Measurements from ENCODE around the gene ARSI.

The ARSI gene

GRCh38 chr5:150306775-150307174, 4.1 kb upstream of the ARSI start:
- DNase-seq, result no peak
- Mint-ChIP-seq H3K27me3 (peaks cover 24% of the 10 kb centered on the region), H3K4me3 (no peak overlapping the region), H3K27ac (no peak overlapping the region), H3K9me3 (no peaks in the 10 kb centered on the region), H3K4me1 (ENCODE audit: low read depth) (peaks cover 1% of the 10 kb centered on the region), H3K36me3 (ENCODE audit: low read depth) (no peaks in the 10 kb centered on the region)

- no peak for DNase-seq
- peaks cover 3% of the 10 kb centered on the region for H3K4me1 Mint-ChIP-seq (ENCODE audit: low read depth)
- H3K27me3 Mint-ChIP-seq, result peaks cover 36% of the 10 kb centered on the region
- no peak overlapping the region for H3K4me3 Mint-ChIP-seq
- H3K27ac Mint-ChIP-seq, result no peak overlapping the region
- H3K36me3 Mint-ChIP-seq (ENCODE audit: low read depth), result no peaks in the 10 kb centered on the region
- no peaks in the 10 kb centered on the region for H3K9me3 Mint-ChIP-seq
These were observed 2.9 kb upstream of the ARSI start for GRCh38 chr5:150305557-150305956.

DNA sequence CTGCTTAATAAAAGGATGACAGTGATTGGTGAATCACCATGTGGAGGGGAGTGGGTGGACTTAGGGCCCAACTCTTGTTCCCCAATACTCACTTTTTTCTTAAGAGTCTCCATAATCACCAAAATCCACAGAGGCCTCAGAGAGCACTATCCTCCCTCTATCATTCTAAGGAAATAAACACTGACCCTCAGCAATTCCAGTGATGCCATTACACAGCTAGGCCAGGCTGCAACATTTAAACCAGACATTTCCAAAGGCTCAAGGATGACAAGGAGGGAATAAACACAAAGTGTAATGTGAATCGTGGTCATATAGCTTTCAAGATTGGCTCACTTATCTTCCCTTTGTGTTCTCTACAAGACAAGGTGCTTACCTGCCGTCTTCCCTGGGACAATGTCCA, 2.4 kb upstream of the ARSI start:
- H3K36me3 Mint-ChIP-seq (ENCODE audit: low read depth), result no peaks in the 10 kb centered on the region
- no peak for DNase-seq
- peaks cover 3% of the 10 kb centered on the region for H3K4me1 Mint-ChIP-seq (ENCODE audit: low read depth)
- H3K27ac Mint-ChIP-seq, result no peak overlapping the region
- peaks cover 39% of the 10 kb centered on the region for H3K27me3 Mint-ChIP-seq
- no peak overlapping the region for H3K4me3 Mint-ChIP-seq
- no peaks in the 10 kb centered on the region for H3K9me3 Mint-ChIP-seq

GRCh38 chr5:150304481-150305081, 1.9 kb upstream of the ARSI start:
- no peak overlapping the region for H3K4me3 Mint-ChIP-seq
- no peaks in the 10 kb centered on the region for H3K36me3 Mint-ChIP-seq (ENCODE audit: low read depth)
- H3K27me3 Mint-ChIP-seq, result peaks cover 39% of the 10 kb centered on the region
- H3K4me1 Mint-ChIP-seq (ENCODE audit: low read depth), result peaks cover 3% of the 10 kb centered on the region
- H3K27ac Mint-ChIP-seq, result no peak overlapping the region
- DNase-seq, result no peak
- no peaks in the 10 kb centered on the region for H3K9me3 Mint-ChIP-seq

DNA sequence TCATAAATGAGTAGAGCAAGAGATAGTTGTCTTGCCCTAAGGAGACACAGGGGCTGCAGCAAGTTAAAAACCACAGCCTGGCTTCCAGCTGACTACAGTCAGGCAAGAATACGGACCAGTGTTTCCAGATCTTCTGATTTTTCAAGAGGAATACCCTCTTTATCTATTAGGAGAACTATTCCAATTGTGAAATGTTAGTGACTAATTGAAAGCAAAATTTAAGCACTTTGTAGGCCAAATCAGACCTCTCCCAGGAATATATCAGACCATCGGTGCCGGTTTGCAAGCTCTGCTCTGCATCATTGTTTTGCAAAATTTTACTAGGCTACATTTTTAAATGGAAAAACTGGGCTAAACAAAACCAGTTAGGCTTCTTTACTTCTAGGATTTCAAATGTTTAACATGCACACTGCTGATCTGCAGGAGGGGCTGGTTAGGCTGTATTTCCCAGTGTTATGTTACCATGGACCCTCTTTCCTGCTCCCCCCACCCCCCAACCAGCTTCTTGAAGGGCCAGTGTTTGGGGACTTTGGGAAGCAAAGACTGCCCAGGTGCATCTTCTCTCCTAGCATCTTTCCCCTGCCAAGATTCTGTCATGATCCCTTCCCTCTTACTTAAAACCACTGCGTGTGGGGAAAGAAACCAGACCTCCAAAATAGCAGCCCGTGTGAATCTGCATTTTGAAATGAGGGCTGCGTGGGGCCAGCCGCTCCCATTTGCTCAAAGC, 1.1 kb upstream of the ARSI start:
- Mint-ChIP-seq H3K27me3 (peaks cover 39% of the 10 kb centered on the region), H3K9me3 (no peaks in the 10 kb centered on the region), H3K4me3 (no peak overlapping the region), H3K4me1 (ENCODE audit: low read depth) (peaks cover 3% of the 10 kb centered on the region), H3K36me3 (ENCODE audit: low read depth) (no peaks in the 10 kb centered on the region), H3K27ac (no peak overlapping the region)
- no peak for DNase-seq

DNA sequence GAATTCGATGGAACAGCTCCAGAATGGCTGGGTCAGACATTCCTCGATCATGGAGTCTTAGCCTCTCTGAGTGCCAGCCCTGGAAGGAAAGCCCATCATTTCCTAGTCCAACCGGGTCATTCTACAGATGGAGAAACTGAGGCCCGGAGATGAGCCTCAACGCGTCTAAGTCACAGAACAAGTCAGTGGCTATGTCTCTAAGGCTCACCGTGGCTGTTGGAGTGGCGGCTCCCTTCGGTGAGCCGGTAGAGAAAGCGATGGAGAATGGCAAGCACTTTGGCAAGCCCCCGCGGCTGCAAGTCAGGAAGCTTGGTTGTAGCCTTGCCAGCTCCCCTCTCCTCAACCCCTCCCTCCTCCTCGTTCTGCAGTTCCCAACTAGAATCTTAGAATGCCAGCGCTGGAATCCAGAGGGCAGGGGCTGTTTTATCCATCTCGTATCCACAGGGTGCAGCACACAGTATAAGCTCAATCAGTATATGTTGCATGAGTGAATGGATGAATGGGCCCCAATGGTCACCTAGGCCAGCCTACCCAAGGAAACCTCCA, 438 bp upstream of the ARSI start:
- Mint-ChIP-seq H3K27me3 (peaks cover 39% of the 10 kb centered on the region), H3K27ac (no peak overlapping the region), H3K4me3 (no peak overlapping the region), H3K9me3 (no peaks in the 10 kb centered on the region), H3K4me1 (ENCODE audit: low read depth) (peaks cover 3% of the 10 kb centered on the region), H3K36me3 (ENCODE audit: low read depth) (no peaks in the 10 kb centered on the region)
- DNase-seq, result no peak

DNA sequence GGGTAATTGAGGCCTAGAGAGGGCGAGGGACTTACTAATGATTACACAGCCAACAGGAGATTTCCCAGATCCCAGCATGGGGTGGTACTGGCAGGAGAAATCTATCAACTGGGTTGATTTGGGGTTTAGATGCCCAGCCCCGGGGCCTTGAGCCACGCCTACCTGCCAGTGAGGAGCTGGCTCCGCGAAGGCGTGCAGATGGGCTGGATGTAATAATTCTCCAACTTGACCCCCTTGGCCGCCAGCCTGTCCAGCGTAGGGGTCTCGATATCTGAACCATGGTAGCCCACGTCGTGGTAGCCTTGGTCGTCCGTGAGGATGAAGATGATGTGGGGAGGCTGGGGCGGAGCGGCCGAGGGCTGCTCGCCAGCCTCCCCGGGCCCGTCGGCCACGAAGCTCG, 804 bp downstream of the ARSI start:
- peaks cover 3% of the 10 kb centered on the region for H3K4me1 Mint-ChIP-seq (ENCODE audit: low read depth)
- H3K27me3 Mint-ChIP-seq, result peaks cover 37% of the 10 kb centered on the region
- no peaks in the 10 kb centered on the region for H3K9me3 Mint-ChIP-seq
- DNase-seq, result peak; percentile 23
- H3K4me3 Mint-ChIP-seq, result no peak overlapping the region
- no peaks in the 10 kb centered on the region for H3K36me3 Mint-ChIP-seq (ENCODE audit: low read depth)
- no peak overlapping the region for H3K27ac Mint-ChIP-seq

GRCh38 chr5:150301170-150301505, 1.6 kb downstream of the ARSI start:
- Mint-ChIP-seq H3K27me3 (peaks cover 37% of the 10 kb centered on the region), H3K9me3 (no peaks in the 10 kb centered on the region), H3K4me3 (no peak overlapping the region), H3K4me1 (ENCODE audit: low read depth) (peaks cover 3% of the 10 kb centered on the region), H3K27ac (no peak overlapping the region), H3K36me3 (ENCODE audit: low read depth) (no peaks in the 10 kb centered on the region)
- no peak for DNase-seq

- H3K27me3 Mint-ChIP-seq, result peaks cover 37% of the 10 kb centered on the region
- no peak overlapping the region for H3K4me3 Mint-ChIP-seq
- H3K9me3 Mint-ChIP-seq, result no peaks in the 10 kb centered on the region
- H3K27ac Mint-ChIP-seq, result no peak overlapping the region
- no peaks in the 10 kb centered on the region for H3K36me3 Mint-ChIP-seq (ENCODE audit: low read depth)
- peaks cover 3% of the 10 kb centered on the region for H3K4me1 Mint-ChIP-seq (ENCODE audit: low read depth)
- DNase-seq, result no peak
These were observed 2.1 kb downstream of the ARSI start for GRCh38 chr5:150300496-150301169.

- Mint-ChIP-seq H3K27ac (no peak overlapping the region), H3K9me3 (no peaks in the 10 kb centered on the region), H3K4me1 (ENCODE audit: low read depth) (peaks cover 3% of the 10 kb centered on the region), H3K4me3 (no peak overlapping the region), H3K36me3 (ENCODE audit: low read depth) (no peaks in the 10 kb centered on the region), H3K27me3 (peaks cover 37% of the 10 kb centered on the region)
- no peak for DNase-seq
These were observed 3.0 kb downstream of the ARSI start for GRCh38 chr5:150299571-150300327.

GRCh38 chr5:150298701-150299451, 3.8 kb downstream of the ARSI start:
- H3K27ac Mint-ChIP-seq, result no peak overlapping the region
- peaks cover 34% of the 10 kb centered on the region for H3K27me3 Mint-ChIP-seq
- H3K4me1 Mint-ChIP-seq (ENCODE audit: low read depth), result peaks cover 3% of the 10 kb centered on the region
- no peaks in the 10 kb centered on the region for H3K9me3 Mint-ChIP-seq
- DNase-seq, result no peak
- H3K4me3 Mint-ChIP-seq, result no peak overlapping the region
- H3K36me3 Mint-ChIP-seq (ENCODE audit: low read depth), result no peaks in the 10 kb centered on the region

DNA sequence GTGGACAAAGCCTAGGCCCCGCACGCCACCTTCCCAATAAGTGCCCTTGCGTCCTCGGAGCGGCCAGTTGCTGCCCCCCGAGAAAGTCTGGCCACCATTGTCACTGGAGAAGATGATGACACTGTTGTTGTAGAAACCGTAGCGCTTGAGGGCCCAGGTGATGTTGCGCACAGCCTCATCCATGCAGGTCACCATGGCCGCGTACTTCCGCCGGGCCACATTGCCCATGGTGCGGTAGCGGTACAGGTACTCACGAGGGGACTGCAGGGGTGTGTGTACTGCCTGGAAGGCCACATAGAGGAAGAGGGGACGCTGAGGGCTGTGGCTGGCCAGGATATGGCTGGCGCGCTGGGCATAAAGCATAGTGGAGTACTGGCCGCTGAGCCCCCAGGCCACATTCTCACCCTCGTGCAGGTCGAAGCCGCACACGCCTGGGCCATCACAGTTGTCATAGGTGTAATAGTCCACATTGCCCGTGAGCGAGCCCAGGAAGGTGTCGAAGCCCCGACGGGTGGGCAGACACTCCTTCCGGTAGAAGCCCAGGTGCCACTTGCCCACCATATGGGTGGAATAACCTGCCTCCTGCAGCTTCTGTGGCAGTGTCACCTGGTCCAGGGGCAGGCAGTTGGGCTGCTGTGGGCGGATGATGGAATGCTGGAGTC, 4.6 kb downstream of the ARSI start:
- Mint-ChIP-seq H3K4me3 (no peak overlapping the region), H3K27me3 (peaks cover 26% of the 10 kb centered on the region), H3K9me3 (no peaks in the 10 kb centered on the region), H3K27ac (no peak overlapping the region), H3K36me3 (ENCODE audit: low read depth) (no peaks in the 10 kb centered on the region), H3K4me1 (ENCODE audit: low read depth) (peaks cover 3% of the 10 kb centered on the region)
- no peak for DNase-seq

GRCh38 chr5:150297236-150297890, 5.3 kb downstream of the ARSI start:
- H3K4me3 Mint-ChIP-seq, result no peak overlapping the region

More at GRCh38 chr5:150297236-150297890, 5.3 kb downstream of the ARSI start:
- DNase-seq, result peak; percentile 12
- Mint-ChIP-seq H3K9me3 (no peaks in the 10 kb centered on the region), H3K27ac (no peak overlapping the region), H3K27me3 (peaks cover 20% of the 10 kb centered on the region), H3K4me1 (ENCODE audit: low read depth) (peaks cover 2% of the 10 kb centered on the region), H3K36me3 (ENCODE audit: low read depth) (no peaks in the 10 kb centered on the region)
